ENCODE results near the gene AIP. TPM values are rescaled to one million over a fixed set of nuclear protein-coding genes. Genes with fewer than 3 reads are reported as not detected.

The AIP gene
- total RNA-seq: 100 to 1,000 TPM; 160 to 169 TPM

DNA sequence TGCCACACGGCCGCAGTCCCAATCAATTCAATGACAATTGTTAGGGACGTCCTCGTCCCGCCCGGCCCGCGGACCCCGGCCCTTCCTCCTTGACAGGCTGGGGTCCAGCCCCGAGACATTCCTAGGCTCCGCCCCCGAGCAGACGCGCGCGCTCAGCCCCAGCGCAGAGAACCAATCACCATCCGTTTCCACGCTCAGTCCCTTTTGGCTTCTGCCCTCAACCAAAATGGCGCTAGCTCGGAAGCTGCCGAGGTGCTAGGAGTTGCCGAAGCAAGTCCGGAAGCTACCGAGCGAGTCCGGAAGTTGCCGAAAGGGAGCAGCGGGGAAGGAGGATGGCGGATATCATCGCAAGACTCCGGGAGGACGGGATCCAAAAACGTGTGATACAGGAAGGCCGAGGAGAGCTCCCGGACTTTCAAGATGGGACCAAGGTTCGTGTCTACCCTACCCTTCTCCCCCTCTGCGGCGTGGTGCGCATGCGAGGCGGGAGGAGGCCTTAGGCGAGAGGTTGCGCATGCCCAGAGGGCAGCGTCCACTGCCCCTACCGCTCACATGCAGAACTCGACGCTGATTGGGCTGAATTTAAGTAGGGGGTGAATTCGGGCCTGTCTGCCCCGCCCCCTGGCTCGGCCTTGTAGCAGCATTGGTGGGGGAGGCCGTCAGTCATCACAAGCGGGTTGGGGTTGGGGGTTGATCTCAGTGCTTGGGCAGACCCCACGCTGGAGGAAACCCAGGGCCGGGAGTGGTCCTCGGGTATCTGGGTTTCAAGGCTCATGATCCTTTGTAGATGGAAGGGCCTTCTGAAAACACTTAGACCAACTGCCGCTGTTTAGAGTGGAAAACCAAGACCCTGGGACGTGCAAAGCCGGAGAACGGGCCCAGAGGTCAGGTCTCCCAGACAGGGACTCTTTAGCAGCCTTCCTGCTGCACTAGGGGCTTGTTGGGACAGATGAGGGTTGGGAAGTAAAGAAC lies at the start of gene AIP:
TSS of gene AIP (plus strand) at position 200 of the 972 bp plus-strand sequence. CDS start at position 333, 133 bp downstream.
- intact Hi-C loops (cut with micrococcal nuclease): loop anchor here (1.0 to 10.0 kb wide), 3 partner anchors 14 to 368 kb away; partner anchors contain the start of genes KDM2A and TMEM134
- no peaks in the 10 kb centered on the region for H3K27me3 Mint-ChIP-seq
- H3K4me3 Mint-ChIP-seq: peak within 1 kb of the TSS; percentile 90
- peak within 1 kb of the TSS; percentile 99 for H3K27ac Mint-ChIP-seq
- no peaks in the 10 kb centered on the region for H3K9me3 Mint-ChIP-seq
- DNase-seq: peak; percentile 99
- CTCF ChIA-PET: interaction anchor here (1.0 to 3.6 kb wide), 4 partner anchors 14 to 137 kb away, joined by 3 to 13 read pairs (median 6); partner anchors contain the start of genes PITPNM1 and TMEM134
- H3K4me1 Mint-ChIP-seq (ENCODE audit: low read depth): peaks cover 42% of the 10 kb centered on the region
- peaks cover 32% of the 10 kb centered on the region for H3K36me3 Mint-ChIP-seq
- POLR2A ChIA-PET: interaction anchor here (0.7 to 7.2 kb wide), 7 partner anchors 15 to 243 kb away, joined by 3 to 67 read pairs (median 5); partner anchors contain the start of genes PPP1CA, PTPRCAP, RPS6KB2 and TBC1D10C

DNA sequence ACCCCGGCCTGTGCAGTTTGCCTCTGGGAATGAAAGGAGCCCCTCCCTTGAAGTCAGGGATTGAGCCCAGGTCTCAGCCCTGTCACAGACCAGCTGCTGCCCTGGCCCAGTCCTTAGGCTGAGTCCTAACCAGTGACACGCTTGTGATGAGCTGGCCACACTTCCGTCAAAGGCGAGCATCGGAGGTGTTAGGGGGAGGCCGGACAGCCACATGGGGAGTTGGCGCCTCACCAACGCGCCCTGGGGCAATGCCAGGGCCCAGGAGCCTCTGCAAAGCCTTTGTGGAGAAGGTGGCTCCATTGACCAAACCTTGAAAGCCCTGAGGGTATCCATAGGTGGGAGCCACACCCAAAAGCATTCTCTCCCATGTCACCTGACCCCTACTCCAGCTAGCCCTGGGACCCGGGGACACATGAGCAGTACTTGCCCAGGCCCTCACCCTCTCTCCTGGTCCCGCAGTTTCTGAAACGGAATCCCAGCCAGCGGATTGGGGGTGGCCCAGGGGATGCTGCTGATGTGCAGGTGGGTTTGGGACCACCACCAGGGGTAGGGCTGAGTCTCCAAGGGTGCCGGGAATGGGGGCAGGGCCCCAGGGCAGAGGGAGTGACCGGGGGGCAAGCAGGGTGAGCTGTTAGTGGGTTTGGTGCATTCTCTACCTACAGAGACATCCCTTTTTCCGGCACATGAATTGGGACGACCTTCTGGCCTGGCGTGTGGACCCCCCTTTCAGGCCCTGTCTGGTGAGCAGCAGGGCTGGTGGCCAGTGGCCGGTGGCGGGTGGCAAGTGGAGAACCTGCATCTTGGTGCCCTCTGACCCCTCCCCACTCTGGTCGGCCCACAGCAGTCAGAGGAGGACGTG lies 49.1 kb upstream of the AIP start:
- Mint-ChIP-seq H3K4me1 (ENCODE audit: low read depth) (peaks cover 47% of the 10 kb centered on the region), H3K27me3 (no peaks in the 10 kb centered on the region), H3K4me3 (peak overlapping the region; percentile 49), H3K9me3 (no peaks in the 10 kb centered on the region), H3K27ac (peak overlapping the region; percentile 81), H3K36me3 (peaks cover 49% of the 10 kb centered on the region)
- DNase-seq: peak; percentile 54
- CTCF ChIA-PET: interaction anchor here (0.6 kb wide), 1 partner anchor 10 kb away, joined by 5 read pairs; no protein-coding TSS in a partner anchor
- intact Hi-C loops (cut with micrococcal nuclease): loop anchor here (1.0 kb wide), 1 partner anchor 80 kb away; the partner anchor contains the start of gene POLD4
- POLR2A ChIA-PET: interaction anchor here (0.8 to 1.3 kb wide), 4 partner anchors 29 to 45 kb away, joined by 3 read pairs; no protein-coding TSS in a partner anchor

DNA sequence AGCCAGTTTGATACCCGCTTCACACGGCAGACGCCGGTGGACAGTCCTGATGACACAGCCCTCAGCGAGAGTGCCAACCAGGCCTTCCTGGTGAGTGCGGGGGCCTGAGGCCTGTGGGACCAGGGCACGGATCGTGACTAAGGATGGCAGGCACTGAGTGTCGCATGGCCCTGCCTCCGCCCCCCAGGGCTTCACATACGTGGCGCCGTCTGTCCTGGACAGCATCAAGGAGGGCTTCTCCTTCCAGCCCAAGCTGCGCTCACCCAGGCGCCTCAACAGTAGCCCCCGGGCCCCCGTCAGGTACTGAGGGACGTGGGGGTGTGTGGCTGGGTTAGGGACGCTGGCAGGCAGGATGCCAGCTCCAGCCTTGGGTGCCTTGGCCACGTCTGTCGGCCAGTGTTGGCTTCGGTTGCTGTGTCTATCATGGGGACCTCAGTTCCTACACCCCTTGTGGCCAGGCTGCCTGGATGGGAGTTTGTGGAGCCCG lies 48.4 kb upstream of the AIP start:
- Mint-ChIP-seq H3K9me3 (no peaks in the 10 kb centered on the region), H3K27me3 (no peaks in the 10 kb centered on the region), H3K4me1 (ENCODE audit: low read depth) (peaks cover 51% of the 10 kb centered on the region), H3K36me3 (peaks cover 56% of the 10 kb centered on the region), H3K4me3 (peak overlapping the region; percentile 49), H3K27ac (peak overlapping the region; percentile 81)
- CTCF ChIA-PET: no interaction called here
- DNase-seq: peak; percentile 65
- intact Hi-C loops (cut with micrococcal nuclease): loop anchor here (1.0 kb wide), 1 partner anchor 81 kb away; the partner anchor contains the start of gene POLD4
- POLR2A ChIA-PET: interaction anchor here (1.0 to 6.8 kb wide), 3 partner anchors 34 to 52 kb away, joined by 3 to 67 read pairs (median 3); partner anchors contain the start of gene AIP

DNA sequence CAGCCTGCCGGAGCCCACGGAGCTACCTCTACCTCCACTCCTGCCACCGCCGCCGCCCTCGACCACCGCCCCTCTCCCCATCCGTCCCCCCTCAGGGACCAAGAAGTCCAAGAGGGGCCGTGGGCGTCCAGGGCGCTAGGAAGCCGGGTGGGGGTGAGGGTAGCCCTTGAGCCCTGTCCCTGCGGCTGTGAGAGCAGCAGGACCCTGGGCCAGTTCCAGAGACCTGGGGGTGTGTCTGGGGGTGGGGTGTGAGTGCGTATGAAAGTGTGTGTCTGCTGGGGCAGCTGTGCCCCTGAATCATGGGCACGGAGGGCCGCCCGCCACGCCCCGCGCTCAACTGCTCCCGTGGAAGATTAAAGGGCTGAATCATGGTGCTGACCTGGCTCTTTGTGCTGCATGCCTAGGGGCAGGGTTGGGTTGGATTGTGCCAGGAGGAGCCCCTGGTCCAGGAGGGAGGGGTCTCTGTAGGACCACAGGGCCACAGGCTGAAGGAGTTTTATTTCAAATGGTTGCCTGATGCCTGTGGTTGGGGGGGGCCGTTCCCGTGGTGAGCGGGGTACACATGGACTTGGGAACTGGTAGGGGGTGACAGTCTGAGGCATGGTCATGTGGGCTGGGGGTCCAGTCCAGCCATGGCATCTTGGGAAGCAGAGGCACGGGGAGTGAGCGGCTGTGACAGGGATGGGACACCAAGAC lies 47.6 kb upstream of the AIP start:
- intact Hi-C loops (cut with micrococcal nuclease): no loop called here
- Mint-ChIP-seq H3K36me3 (peaks cover 61% of the 10 kb centered on the region), H3K4me1 (ENCODE audit: low read depth) (peaks cover 53% of the 10 kb centered on the region), H3K27ac (peak overlapping the region; percentile 95), H3K9me3 (no peaks in the 10 kb centered on the region), H3K27me3 (no peaks in the 10 kb centered on the region), H3K4me3 (peak overlapping the region; percentile 85)
- POLR2A ChIA-PET: interaction anchor here (4.0 to 6.8 kb wide), 2 partner anchors 27 to 51 kb away, joined by 22 to 67 read pairs; partner anchors contain the start of gene AIP
- peak; percentile 59 for DNase-seq
- CTCF ChIA-PET: no interaction called here

DNA sequence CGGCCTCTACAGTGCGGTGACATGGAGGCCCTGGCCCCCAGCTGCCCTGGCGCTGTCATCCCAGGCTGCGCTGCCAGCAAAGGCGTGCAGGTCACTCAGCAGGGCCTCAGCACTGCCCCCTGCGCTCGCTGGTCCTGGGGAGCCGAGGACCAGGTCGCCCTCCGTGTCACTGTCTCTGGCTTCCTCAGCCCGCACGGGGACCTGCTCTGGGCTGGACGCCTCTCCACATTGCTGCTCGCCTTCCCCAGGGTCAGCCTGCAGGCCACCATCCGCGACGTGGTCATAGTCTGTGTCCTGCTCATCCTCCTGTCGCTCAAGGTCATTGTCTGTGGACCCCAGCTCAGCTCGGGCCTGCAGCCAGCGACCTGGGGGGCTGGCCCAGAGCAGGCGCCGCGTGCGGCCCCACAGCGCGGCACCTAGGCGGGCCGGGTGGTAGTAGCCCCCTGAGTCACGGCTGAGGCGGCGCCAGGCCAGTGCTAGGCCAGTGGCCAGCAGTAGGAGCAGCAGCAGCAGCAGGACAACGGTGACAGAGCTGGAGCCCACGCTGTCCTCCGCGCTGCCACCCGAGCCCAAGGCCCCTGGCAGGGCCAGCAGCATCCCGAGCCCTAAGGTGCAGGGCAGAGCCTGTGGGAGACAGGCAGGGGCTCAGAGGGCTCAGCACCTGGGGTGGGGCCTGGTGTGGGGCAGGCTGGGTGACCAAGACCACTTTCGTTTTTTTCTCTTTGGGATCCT lies 46.9 kb upstream of the AIP start:
- peak overlapping the region; percentile 85 for H3K4me3 Mint-ChIP-seq
- DNase-seq: no peak
- peaks cover 59% of the 10 kb centered on the region for H3K36me3 Mint-ChIP-seq
- peak overlapping the region; percentile 95 for H3K27ac Mint-ChIP-seq
- ChIA-PET CTCF (interaction anchor here (1.3 to 3.9 kb wide), 2 partner anchors 16 to 33 kb away, joined by 3 to 46 read pairs; partner anchors contain the start of genes PPP1CA and TBC1D10C), POLR2A (interaction anchor here (0.9 to 6.8 kb wide), 13 partner anchors 8 to 179 kb away, joined by 3 to 68 read pairs (median 8); partner anchors contain the start of genes AIP, CDK2AP2, PPP1CA and RPS6KB2)
- no peaks in the 10 kb centered on the region for H3K27me3 Mint-ChIP-seq
- no peaks in the 10 kb centered on the region for H3K9me3 Mint-ChIP-seq
- intact Hi-C loops (cut with micrococcal nuclease): loop anchor here (2.0 kb wide), 1 partner anchor 31 kb away; the partner anchor contains the start of gene TBC1D10C
- peaks cover 56% of the 10 kb centered on the region for H3K4me1 Mint-ChIP-seq (ENCODE audit: low read depth)

DNA sequence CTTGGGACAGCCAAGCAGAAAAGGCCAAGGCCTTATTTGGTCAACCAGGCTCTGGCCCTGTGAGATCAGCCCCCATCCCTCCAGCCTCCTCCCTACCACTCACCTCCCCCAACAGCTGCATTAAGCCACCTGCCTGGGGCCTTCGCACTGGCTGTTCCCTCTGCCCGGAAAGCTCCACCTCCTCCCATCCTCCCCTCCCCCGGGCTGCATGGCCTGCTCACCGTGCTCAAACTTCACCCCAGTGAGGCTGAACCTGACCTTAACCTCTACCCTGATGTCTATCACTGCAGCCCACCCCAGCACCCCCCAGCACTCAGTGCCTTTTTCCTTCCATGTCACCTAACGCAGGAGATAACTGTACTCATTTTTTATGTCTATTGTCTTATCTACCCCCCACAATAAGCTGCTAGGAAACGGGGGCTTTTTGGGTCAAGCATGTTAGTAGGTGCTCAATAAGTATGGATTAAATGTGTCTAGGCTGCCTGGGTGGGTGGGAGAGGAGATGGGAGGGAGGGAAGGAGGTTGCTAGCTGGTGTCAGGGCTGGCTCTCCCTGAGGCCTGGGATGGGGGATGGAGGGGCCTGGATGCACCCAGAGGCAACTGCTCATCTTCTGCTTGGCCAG lies 46.3 kb upstream of the AIP start:
- no peaks in the 10 kb centered on the region for H3K9me3 Mint-ChIP-seq
- peaks cover 59% of the 10 kb centered on the region for H3K4me1 Mint-ChIP-seq (ENCODE audit: low read depth)
- H3K27me3 Mint-ChIP-seq: no peaks in the 10 kb centered on the region
- ChIA-PET POLR2A (interaction anchor here (0.9 to 6.8 kb wide), 18 partner anchors 8 to 178 kb away, joined by 3 to 68 read pairs (median 6); partner anchors contain the start of genes AIP, CDK2AP2, PITPNM1 and PPP1CA), CTCF (interaction anchor here (0.8 to 3.9 kb wide), 7 partner anchors 8 to 80 kb away, joined by 3 to 46 read pairs (median 5); partner anchors contain the start of genes PITPNM1, PPP1CA, RPS6KB2 and TBC1D10C)
- peak overlapping the region; percentile 95 for H3K27ac Mint-ChIP-seq
- peak; percentile 90 for DNase-seq
- intact Hi-C loops (cut with micrococcal nuclease): loop anchor here (1.0 to 2.0 kb wide), 2 partner anchors 8 to 32 kb away; partner anchors contain the start of genes RPS6KB2 and TBC1D10C
- H3K4me3 Mint-ChIP-seq: peak overlapping the region; percentile 85
- H3K36me3 Mint-ChIP-seq: peaks cover 58% of the 10 kb centered on the region

DNA sequence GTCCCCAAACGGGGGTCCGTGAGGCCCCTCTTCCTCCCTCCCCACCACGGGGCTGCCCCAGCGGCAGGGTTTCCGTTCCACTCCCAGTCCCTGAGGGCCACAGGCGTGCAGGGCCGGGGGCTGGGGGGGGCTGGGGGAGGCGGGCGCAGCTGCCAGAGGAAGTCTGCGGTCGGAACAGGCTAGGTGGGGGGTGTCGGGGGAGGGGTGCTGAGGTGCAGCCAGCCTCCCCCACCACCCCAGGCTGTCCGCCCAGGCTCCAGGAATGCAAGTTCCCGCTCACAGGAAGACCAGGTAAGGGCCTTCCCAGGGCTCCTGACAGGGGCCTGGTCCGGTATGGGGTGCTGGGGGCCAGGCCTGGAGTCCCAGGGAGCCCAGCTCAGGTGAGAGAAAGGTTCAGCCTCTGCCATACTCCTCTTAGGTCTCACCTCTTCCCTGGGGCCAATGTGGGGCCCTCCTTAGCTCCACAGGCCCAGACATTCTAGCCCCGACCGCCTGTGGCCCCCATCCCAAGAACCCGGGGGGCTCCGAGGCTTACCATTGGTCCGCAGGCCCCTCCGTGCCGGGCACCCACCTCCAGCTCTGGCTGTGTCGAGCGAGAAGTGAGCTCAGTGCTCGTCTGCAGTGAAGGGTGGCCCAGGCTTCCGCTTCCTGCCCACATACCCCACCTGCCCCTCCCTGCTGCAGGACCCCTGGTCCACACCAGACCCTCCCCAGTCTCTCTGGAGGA lies 45.6 kb upstream of the AIP start, which contains the start of gene PTPRCAP:
TSS of gene PTPRCAP (minus strand) at position 601 of the 727 bp plus-strand sequence. CDS start at position 538, 63 bp downstream.
- CTCF ChIA-PET: interaction anchor here (0.8 to 3.9 kb wide), 14 partner anchors 9 to 81 kb away, joined by 3 to 46 read pairs (median 4); partner anchors contain the start of genes CDK2AP2, PITPNM1, PPP1CA and RPS6KB2
- peaks cover 59% of the 10 kb centered on the region for H3K4me1 Mint-ChIP-seq (ENCODE audit: low read depth)

DNA sequence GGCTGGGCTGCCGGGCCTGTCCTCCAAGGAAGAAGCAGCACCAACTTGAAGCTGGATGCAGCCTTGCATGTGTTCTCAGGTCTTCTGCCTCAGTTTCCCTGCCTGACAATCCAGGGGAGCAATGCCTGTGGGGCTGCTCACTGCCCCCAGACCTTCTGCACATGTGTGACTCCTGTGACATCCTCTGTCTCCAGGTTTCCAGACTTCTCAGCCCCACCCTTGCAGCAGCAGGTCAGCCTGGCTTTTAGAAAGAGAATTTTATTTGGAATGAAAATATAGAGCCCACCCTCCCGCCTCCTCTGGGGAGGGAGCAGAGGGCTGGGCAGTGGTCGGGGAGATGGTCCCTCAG lies 45.0 kb upstream of the AIP start:
- no peaks in the 10 kb centered on the region for H3K27me3 Mint-ChIP-seq
- peaks cover 49% of the 10 kb centered on the region for H3K36me3 Mint-ChIP-seq
- ChIA-PET CTCF (interaction anchor here (0.9 to 3.9 kb wide), 12 partner anchors 9 to 70 kb away, joined by 3 to 46 read pairs (median 4); partner anchors contain the start of genes CDK2AP2, PITPNM1, PPP1CA and RPS6KB2), POLR2A (interaction anchor here (0.8 to 6.8 kb wide), 20 partner anchors 10 to 166 kb away, joined by 3 to 68 read pairs (median 6); partner anchors contain the start of genes AIP, CDK2AP2, PITPNM1 and PPP1CA)
- H3K4me3 Mint-ChIP-seq: peak overlapping the region; percentile 85
- intact Hi-C loops (cut with micrococcal nuclease): loop anchor here (1.0 to 2.0 kb wide), 4 partner anchors 9 to 47 kb away; partner anchors contain the start of genes RPS6KB2, TBC1D10C and TMEM134
- H3K9me3 Mint-ChIP-seq: no peaks in the 10 kb centered on the region
- H3K4me1 Mint-ChIP-seq (ENCODE audit: low read depth): peaks cover 59% of the 10 kb centered on the region
- no peak for DNase-seq
- H3K27ac Mint-ChIP-seq: peak overlapping the region; percentile 95

More for the DNA sequence above, 45.6 kb upstream of the AIP start, which contains the start of gene PTPRCAP:
- peak; percentile 85 for DNase-seq
- H3K9me3 Mint-ChIP-seq: no peaks in the 10 kb centered on the region
- intact Hi-C loops (cut with micrococcal nuclease): loop anchor here (1.0 to 2.0 kb wide), 2 partner anchors 9 to 32 kb away; partner anchors contain the start of genes RPS6KB2 and TBC1D10C
- peaks cover 51% of the 10 kb centered on the region for H3K36me3 Mint-ChIP-seq
- POLR2A ChIA-PET: interaction anchor here (0.9 to 6.8 kb wide), 22 partner anchors 9 to 177 kb away, joined by 3 to 68 read pairs (median 6); partner anchors contain the start of genes AIP, CDK2AP2, PITPNM1 and PPP1CA
- H3K27me3 Mint-ChIP-seq: no peaks in the 10 kb centered on the region
- peak within 1 kb of the TSS; percentile 85 for H3K4me3 Mint-ChIP-seq
- peak within 1 kb of the TSS; percentile 95 for H3K27ac Mint-ChIP-seq
